PFSK-1 (cell line): Measurements from ENCODE around the gene NABP1.

Experiments used
- POLR2AphosphoS5 ChIP-seq: IDR thresholded peaks from 2 replicates; pipeline ENCODE4 v1.6.1; 2012; ENCODE audit warnings: low read depth, mild to moderate bottlenecking, control low read depth, low read length, moderate library complexity
- TAF1 ChIP-seq: IDR thresholded peaks from 2 replicates; pipeline ENCODE4 v1.6.1; 2012; ENCODE audit warnings: low read length, control low read depth, borderline replicate concordance; ENCODE audit not compliant: insufficient read depth

DNA sequence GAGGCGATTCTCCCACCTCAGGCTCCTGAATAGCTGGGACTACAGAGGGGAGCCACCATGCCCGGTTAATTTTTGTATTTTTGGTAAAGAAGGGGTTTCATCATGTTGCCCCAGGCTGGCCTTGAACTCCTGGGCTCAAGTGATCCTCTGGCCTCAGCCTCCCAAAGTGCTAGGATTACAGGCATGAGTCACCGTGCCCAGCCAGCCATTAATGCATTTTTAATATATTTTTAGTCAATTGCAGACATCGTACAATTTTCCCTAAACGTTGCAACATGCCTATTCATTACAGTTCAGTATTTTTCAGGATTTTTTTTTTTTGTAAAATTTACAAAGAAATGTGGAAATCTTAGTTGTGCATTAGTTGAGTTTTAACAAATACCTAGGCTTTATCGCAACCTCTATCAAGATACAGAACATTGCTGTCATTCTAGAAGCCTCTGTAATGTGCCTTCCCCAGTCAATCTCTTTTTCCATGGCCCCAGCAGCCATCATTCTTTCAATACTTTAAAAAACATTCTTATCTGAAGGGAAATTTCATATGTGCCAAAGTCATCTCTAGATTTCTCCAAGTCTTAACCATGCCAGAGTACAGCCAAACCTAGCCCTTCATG, 14.7 kb downstream of the NABP1 start:
- TF ChIP-seq POLR2AphosphoS5 (no peak), TAF1 (no peak)
